Activated CD4-positive, alpha-beta T cell treated with anti-CD3 and anti-CD28 coated beads, Interleukin-2, Interleukin-6, amounts not matched to agents 100 ng/mL and 50 ng/mL, durations not matched to agents 16 hours and 8 hours (primary cell): Measurements from ENCODE around the gene ACHE.
"Not testable (repeated sequence)": the region's sequence is repeated elsewhere in the genome, so short reads cannot be mapped to it uniquely, and the experiment has no call there.

ENCODE experiments used
- DNase-seq: peaks from one replicate; pipeline ENCODE4 v3.0.0-alpha.2; 2020

ACHE gene

GRCh38 chr7:100860702-100861615 lies 34.7 kb downstream of the ACHE start:
- no peak for DNase-seq

- DNase-seq = no peak
These were observed 35.8 kb downstream of the ACHE start for GRCh38 chr7:100859856-100860255.

GRCh38 chr7:100856871-100857282 lies 38.8 kb downstream of the ACHE start:
- no peak for DNase-seq

- no peak for DNase-seq
These were observed 40.2 kb downstream of the ACHE start for GRCh38 chr7:100855515-100855914.

GRCh38 chr7:100854899-100855298 lies 40.8 kb downstream of the ACHE start:
- not testable (repeated sequence) for DNase-seq

- DNase-seq = no peak
These were observed 41.4 kb downstream of the ACHE start for GRCh38 chr7:100854146-100854895.

- peak; percentile 91 for DNase-seq
These were observed 43.4 kb downstream of the ACHE start, which contains the start of gene SLC12A9 for GRCh38 chr7:100852048-100852872. Gene SLC12A9 (plus strand): TSS chr7:100852713. CDS start chr7:100854198, 1,485 bp downstream.

- DNase-seq = no peak
These were observed 48.3 kb downstream of the ACHE start for GRCh38 chr7:100847360-100847759.

GRCh38 chr7:100840470-100841100 lies 55.1 kb downstream of the ACHE start:
- no peak for DNase-seq
